GM18519 (cell line): Measurements from ENCODE around the gene WFDC10B.
"Not testable (repeated sequence)": the region's sequence is repeated elsewhere in the genome, so short reads cannot be mapped to it uniquely, and the experiment has no call there.

ENCODE experiments used
- ATAC-seq: cut with Tn5 transposase; IDR thresholded peaks from one replicate; pipeline ENCODE4 v1.9.1; 2021; ENCODE audit warnings: mild to moderate bottlenecking, moderate library complexity; ENCODE audit not compliant: unreplicated experiment, low FRiP score

WFDC10B gene

GRCh38 chr20:45649312-45649863 lies 55.4 kb downstream of the WFDC10B start:
- ATAC-seq, result no peak

DNA sequence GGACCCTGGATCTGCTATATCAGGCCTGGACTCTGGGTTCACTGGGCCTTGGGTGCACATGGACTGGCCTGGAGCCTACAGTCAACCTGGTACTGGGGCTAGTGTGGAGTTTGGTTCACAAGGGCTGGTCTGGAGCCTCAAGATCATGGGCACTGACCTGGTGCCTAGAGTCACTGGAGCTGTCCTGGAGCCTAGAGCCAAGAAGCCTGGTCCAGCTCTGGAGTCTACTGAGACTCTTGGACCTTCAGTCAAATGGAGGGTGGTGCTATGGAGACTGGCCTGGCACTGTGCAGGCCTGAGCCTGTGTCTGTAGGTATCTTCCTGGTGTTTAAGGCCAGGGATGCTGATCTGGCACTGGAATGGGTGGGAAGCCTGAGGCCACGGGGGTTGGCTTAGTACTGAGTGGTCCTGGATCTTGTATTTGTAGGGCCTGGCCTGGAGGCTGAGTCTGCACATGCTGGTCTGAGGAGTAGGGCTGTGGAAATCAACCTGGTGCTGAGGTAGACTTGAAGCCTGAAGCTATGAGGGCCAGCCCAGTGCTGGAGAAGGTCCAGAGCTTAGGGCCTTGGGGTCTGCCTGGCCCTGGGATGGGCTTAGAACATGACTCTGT lies 57.3 kb downstream of the WFDC10B start:
- ATAC-seq, result no peak

- ATAC-seq, result no peak
Measured at GRCh38 chr20:45646875-45647274, 57.9 kb downstream of the WFDC10B start.

- ATAC-seq, result not testable (repeated sequence)
Measured at GRCh38 chr20:45645869-45646268, 59.0 kb downstream of the WFDC10B start.

- ATAC-seq, result not testable (repeated sequence)
Measured at GRCh38 chr20:45641076-45641475, 63.7 kb downstream of the WFDC10B start.

DNA sequence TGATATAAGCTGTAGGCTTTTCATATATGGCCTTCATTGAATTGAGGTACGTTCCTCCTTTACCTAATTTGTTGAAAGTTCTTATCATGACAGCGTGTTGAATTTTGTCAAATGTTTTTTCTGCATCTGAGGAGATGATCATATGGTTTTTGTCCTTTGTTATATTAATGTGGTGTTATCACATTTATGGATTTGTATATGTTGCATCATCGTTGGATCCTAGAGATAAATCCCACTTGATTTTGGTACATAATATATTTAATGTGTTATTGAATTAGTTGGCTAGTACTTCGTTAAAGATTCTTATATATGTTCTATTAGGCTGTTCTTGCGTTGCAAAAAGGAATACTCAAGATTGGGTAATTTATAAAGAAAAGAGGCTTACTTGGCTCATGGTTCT lies 65.1 kb downstream of the WFDC10B start:
- no peak for ATAC-seq

DNA sequence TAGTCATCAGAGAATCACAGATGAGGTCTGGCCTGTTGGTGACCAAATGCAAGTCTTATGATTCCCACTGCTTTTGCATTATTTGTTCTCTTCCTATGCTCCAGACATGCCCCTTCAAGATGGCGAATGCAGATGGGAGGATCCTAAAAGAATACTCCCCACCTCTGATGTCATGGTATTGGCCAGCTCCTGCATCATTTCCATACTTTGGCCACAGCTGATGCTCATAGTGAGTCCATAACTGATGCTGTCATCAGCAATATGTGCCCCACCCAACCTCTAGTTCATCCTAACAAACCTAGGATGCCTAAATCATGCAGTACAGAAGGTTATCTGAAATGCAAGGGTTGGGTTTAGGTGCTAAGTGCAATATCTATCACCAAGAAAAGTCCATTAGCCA lies 68.3 kb downstream of the WFDC10B start:
- ATAC-seq, result no peak
